Nephron progenitor cell (in vitro differentiated cells): ENCODE measurements around the gene HIF1A.

Source experiments
- DNase-seq: peaks from one replicate; pipeline ENCODE4 v3.0.0; 2021
- H3K27ac Mint-ChIP-seq: 2 replicates; pipeline ENCODE4 v1.8.0; 2021; ENCODE audit warnings: mild to moderate bottlenecking, moderate library complexity, mixed read lengths
- H3K27me3 Mint-ChIP-seq: 2 replicates; pipeline ENCODE4 v1.8.0; 2021; ENCODE audit warnings: mild to moderate bottlenecking, low read depth, mixed read lengths; ENCODE audit not compliant: poor library complexity
- H3K36me3 Mint-ChIP-seq: 2 replicates; pipeline ENCODE4 v1.8.0; 2021; ENCODE audit warnings: low read depth, mixed read lengths
- H3K4me1 Mint-ChIP-seq: 2 replicates; pipeline ENCODE4 v1.8.0; 2021; ENCODE audit warnings: mixed read lengths
- H3K4me3 Mint-ChIP-seq: 2 replicates; pipeline ENCODE4 v1.8.0; 2021; ENCODE audit warnings: mild to moderate bottlenecking, moderate library complexity, mixed read lengths
- H3K9me3 Mint-ChIP-seq: 2 replicates; pipeline ENCODE4 v1.8.0; 2021; ENCODE audit warnings: mild to moderate bottlenecking, moderate library complexity, mixed read lengths
- CTCF ChIP-seq: fragments of 200-600 bp; sonication (generic); IDR thresholded peaks from 2 replicates; pipeline ENCODE4 v1.5.0; 2021; ENCODE audit warnings: antibody characterized with exemption

The HIF1A gene

DNA sequence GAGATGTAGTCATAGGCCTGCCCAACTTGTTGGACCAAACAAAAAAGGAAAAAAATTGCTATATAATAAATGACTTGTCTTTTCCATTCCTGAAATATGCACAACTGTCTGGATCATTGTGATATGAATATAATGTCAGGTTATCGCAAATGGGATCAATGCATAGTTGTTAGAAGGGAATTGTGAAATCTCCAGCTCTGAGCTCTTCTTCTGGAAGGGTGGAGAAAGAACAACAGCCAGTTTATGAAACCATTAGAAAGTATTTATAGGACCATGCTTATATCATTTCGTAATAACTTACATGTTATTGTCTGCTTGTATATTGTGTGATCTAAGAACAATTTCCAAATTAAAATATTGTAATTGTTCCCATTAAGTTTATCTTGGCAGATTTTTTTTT is 35.7 kb upstream of the HIF1A start:
- H3K4me1 Mint-ChIP-seq = peaks cover 14% of the 10 kb centered on the region
- DNase-seq = no peak
- H3K9me3 Mint-ChIP-seq = no peaks in the 10 kb centered on the region
- no peaks in the 10 kb centered on the region for H3K36me3 Mint-ChIP-seq
- no peak overlapping the region for H3K27ac Mint-ChIP-seq
- peaks cover 1% of the 10 kb centered on the region for H3K27me3 Mint-ChIP-seq
- no peak for TF ChIP-seq CTCF
- no peak overlapping the region for H3K4me3 Mint-ChIP-seq

- Mint-ChIP-seq H3K27me3 (peaks cover 4% of the 10 kb centered on the region), H3K36me3 (no peaks in the 10 kb centered on the region), H3K4me3 (no peak overlapping the region), H3K27ac (no peak overlapping the region), H3K4me1 (peaks cover 14% of the 10 kb centered on the region), H3K9me3 (no peaks in the 10 kb centered on the region)
- no peak for DNase-seq
- TF ChIP-seq CTCF = no peak
These were observed 33.6 kb upstream of the HIF1A start for GRCh38 chr14:61661471-61662400.

DNA sequence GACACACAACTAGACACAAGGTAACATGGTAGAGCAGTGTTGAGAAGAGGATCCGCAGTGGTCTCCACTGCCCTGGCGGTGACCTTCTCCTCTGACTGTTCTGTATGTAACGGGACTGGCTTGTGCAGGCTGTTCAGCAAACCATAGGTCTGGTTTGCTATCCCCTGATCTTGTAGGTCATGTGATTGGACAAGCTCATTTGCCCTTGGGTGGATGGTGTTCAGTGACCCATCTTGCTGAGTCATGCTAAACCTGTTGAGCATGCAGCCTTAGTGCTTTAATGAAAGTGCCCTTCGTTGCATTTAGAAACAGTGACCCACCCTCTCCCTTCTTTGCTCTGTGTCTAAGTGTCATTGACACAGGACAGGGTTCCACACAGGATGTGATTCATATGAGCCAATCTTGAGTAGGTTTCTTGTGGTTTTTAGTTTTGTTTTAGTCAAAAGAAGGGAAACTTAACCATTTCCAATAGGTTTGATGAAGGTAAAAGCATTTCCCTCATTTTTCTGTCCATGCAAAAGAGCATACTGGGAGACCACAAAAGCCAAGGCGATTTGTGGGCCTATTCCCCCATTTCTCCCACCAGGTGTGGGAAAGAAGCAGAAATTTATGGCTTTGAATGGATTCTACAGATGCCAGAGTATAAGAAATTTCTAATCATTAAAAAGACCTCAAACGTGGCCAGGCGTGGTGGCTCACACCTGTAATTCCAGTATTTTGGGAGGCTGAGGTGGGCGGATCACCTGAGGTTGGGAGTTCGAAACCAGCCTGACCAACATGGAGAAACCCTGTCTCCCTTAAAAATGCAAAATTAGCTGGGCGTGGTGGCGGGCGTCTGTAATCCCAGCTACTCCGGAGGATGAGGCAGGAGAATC is 32.6 kb upstream of the HIF1A start:
- Mint-ChIP-seq H3K9me3 (no peaks in the 10 kb centered on the region), H3K36me3 (no peaks in the 10 kb centered on the region), H3K27ac (peak overlapping the region; percentile 51), H3K4me1 (peaks cover 14% of the 10 kb centered on the region), H3K4me3 (no peak overlapping the region), H3K27me3 (peaks cover 7% of the 10 kb centered on the region)
- TF ChIP-seq CTCF = no peak
- DNase-seq = no peak

- no peak overlapping the region for H3K4me3 Mint-ChIP-seq
- H3K36me3 Mint-ChIP-seq = no peaks in the 10 kb centered on the region
- H3K27ac Mint-ChIP-seq = no peak overlapping the region
- peaks cover 14% of the 10 kb centered on the region for H3K4me1 Mint-ChIP-seq
- no peak for DNase-seq
- peaks cover 7% of the 10 kb centered on the region for H3K27me3 Mint-ChIP-seq
- no peaks in the 10 kb centered on the region for H3K9me3 Mint-ChIP-seq
- no peak for TF ChIP-seq CTCF
These were observed 31.9 kb upstream of the HIF1A start for GRCh38 chr14:61663312-61663979.

DNA sequence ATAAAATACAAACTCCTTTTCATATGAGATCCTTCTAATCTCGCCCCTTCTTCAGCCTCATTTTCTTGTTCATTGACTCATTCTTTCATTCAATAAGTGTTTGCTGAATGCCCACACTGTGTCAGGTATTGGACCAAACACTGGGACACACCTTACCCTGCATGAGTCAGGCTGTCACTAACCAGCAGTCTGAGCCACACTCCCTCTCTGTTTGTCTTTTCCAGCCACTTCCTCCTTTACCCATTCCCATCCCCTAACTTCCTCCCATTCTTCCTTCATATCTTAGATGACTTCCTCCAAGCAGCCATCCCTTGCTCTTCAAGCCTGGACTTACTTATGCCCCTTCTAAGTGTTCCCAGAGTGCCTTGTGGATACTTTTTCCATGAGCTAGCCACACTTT is 27.0 kb upstream of the HIF1A start:
- H3K9me3 Mint-ChIP-seq = no peaks in the 10 kb centered on the region
- peaks cover 7% of the 10 kb centered on the region for H3K27me3 Mint-ChIP-seq
- no peak for TF ChIP-seq CTCF
- no peaks in the 10 kb centered on the region for H3K4me1 Mint-ChIP-seq
- H3K4me3 Mint-ChIP-seq = no peak overlapping the region
- no peak overlapping the region for H3K27ac Mint-ChIP-seq
- no peak for DNase-seq
- no peaks in the 10 kb centered on the region for H3K36me3 Mint-ChIP-seq
